Measurements from ENCODE around the gene PEAR1. TPM values are rescaled to one million over a fixed set of nuclear protein-coding genes. Genes with fewer than 3 reads are reported as not detected.

Gene PEAR1
- total RNA-seq, 1 donor from 2014 or later = 17.9 TPM

DNA sequence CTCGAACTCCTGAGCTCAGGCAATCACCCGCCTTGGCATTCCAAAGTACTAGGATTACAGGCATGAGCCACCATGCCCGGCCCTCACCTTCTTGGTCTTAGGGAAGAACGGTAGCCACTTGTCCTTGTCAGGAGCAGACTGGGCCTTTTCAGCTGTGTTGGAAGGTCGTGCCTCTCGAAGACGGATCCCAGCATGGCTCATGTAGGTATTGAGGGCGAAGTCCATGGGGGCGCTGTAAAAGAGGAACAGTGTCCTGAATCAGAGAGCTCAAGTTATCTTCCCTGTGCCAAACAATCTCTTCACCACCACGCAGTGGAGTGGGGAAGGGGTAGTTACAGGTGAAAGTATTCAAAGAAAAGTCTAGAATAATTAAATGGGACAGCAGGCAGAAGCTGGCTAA is 62.8 kb downstream of the PEAR1 start:
- Histone ChIP-seq H3K9me3 (no peaks in the 10 kb centered on the region), H3K4me3 (no peak overlapping the region), H3K27ac (no peak overlapping the region), H3K36me3 (peaks cover 87% of the 10 kb centered on the region), H3K27me3 (no peaks in the 10 kb centered on the region), H3K4me1 (no peaks in the 10 kb centered on the region)
- DNase-seq (no peak), ATAC-seq (no peak)
- intact Hi-C loops (cut with DNase I) = no loop called here
- TF ChIP-seq CTCF (IDR thresholded peaks at IDR 0.05) = no peak

DNA sequence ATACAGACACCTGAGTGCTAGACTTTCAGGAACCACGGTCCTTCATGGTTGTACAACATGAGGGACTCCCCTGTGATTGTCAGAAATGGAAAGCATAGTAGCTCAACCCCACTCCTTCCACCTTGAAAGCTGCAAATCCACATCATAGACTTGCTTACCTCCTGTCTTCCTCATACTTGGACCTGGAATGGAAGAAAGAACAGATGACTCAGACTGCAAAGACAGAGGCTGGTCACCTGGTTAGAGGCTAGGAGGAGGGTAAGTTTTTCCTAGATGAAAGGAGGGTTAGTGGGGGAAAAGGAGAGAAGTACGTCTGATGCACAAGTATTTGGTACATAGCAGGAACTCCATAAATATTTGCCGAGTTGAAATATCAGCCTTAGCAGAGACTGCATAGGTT is 64.1 kb downstream of the PEAR1 start:
- Histone ChIP-seq H3K9me3 (no peaks in the 10 kb centered on the region), H3K4me1 (no peaks in the 10 kb centered on the region), H3K27ac (no peak overlapping the region), H3K27me3 (no peaks in the 10 kb centered on the region), H3K4me3 (no peak overlapping the region), H3K36me3 (peaks cover 85% of the 10 kb centered on the region)
- no peak for TF ChIP-seq CTCF (IDR thresholded peaks at IDR 0.05)
- DNase-seq (no peak), ATAC-seq (no peak)
- intact Hi-C loops (cut with DNase I) = no loop called here

DNA sequence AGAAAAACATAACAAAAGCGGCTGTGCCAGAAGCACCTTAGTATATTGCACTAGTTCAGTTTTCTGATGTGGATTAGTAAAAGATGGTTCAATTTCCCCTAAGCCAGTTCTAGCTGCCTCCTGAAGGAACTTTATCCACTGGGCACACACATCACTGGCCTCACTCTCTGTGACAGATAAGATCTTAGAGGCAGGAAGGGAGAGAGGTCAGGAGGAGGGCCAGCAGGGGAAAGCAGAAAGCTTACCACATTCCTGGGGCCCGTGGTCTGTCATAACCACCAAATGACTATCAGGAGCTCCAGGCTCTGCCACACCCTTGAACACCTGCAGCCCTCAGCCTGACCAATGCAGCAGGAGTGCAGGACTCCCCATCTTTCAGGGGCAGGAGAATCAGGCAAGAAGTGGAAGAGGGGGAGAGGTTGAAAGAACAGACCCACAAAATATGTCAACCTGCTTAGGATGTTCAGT is 64.8 kb downstream of the PEAR1 start:
- Histone ChIP-seq H3K36me3 (peaks cover 83% of the 10 kb centered on the region), H3K9me3 (no peaks in the 10 kb centered on the region), H3K4me3 (no peak overlapping the region), H3K4me1 (no peaks in the 10 kb centered on the region), H3K27ac (no peak overlapping the region), H3K27me3 (no peaks in the 10 kb centered on the region)
- DNase-seq (no peak), ATAC-seq (no peak)
- intact Hi-C loops (cut with DNase I) = no loop called here
- TF ChIP-seq CTCF (IDR thresholded peaks at IDR 0.05) = no peak

DNA sequence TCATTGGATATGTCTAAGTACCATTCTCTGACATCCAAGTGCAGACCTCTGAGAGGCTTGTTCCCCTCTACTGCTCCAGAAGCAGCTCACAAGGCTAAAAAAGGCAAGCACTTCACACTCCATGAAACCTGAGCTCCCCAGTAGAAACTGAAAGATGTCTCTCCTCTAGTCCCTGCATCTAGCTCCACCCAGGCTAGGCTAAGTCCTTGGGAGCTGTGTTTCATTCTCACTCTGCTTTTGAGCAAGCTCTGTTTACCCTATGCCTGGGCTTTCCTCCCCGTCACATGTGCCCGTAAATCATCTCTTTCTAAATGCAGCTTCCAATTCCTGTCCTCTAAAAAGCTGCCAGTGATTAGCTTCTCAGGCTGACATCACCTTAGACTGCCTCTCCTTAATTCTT is 65.9 kb downstream of the PEAR1 start:
- peaks cover 80% of the 10 kb centered on the region for H3K36me3 ChIP-seq

GRCh38 chr1:156959925-156960324 is 66.4 kb downstream of the PEAR1 start:
- Histone ChIP-seq H3K4me3 (no peak overlapping the region), H3K9me3 (no peaks in the 10 kb centered on the region), H3K4me1 (no peaks in the 10 kb centered on the region), H3K27ac (no peak overlapping the region), H3K27me3 (no peaks in the 10 kb centered on the region), H3K36me3 (peaks cover 75% of the 10 kb centered on the region)
- intact Hi-C loops (cut with DNase I) = no loop called here
- no peak for TF ChIP-seq CTCF (IDR thresholded peaks at IDR 0.05)
- no peak for ATAC-seq
- no peak for DNase-seq

More for the DNA sequence above, 65.9 kb downstream of the PEAR1 start:
- Histone ChIP-seq H3K9me3 (no peaks in the 10 kb centered on the region), H3K27me3 (no peaks in the 10 kb centered on the region), H3K4me1 (no peaks in the 10 kb centered on the region), H3K27ac (no peak overlapping the region), H3K4me3 (no peak overlapping the region)
- DNase-seq = no peak
- TF ChIP-seq CTCF (IDR thresholded peaks at IDR 0.05) = no peak
- ATAC-seq = no peak
- intact Hi-C loops (cut with DNase I) = no loop called here

DNA sequence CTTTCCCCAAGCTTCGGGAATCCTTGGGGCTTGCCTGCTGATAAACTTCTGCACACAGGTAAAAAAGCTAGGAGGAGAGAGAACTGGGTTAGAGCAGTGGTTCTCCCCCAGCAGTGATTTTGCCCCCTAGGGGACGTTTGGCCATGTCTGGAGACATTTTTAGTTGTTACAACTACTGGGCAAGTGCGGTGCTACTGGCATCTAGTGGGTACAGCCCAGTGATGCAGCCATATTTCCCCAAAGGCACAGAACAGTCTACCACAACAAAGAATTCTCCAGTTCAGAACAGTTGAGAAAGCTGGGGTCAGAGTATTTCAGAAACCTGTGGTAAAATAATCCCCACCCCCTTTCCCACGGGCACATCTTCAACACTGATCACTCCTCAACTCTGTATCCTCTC is 68.2 kb downstream of the PEAR1 start:
- Histone ChIP-seq H3K27ac (no peak overlapping the region), H3K9me3 (no peaks in the 10 kb centered on the region), H3K4me1 (no peaks in the 10 kb centered on the region), H3K4me3 (no peak overlapping the region), H3K27me3 (no peaks in the 10 kb centered on the region), H3K36me3 (peaks cover 71% of the 10 kb centered on the region)
- peak; percentile 12 for TF ChIP-seq CTCF (IDR thresholded peaks at IDR 0.05)
- DNase-seq (no peak), ATAC-seq (no peak)
- intact Hi-C loops (cut with DNase I) = no loop called here

Data from upper lobe of right lung (tissue), 1 donor.